ENCODE results near the gene SCNM1.
"Not testable (repeated sequence)": the region's sequence is repeated elsewhere in the genome, so short reads cannot be mapped to it uniquely, and the experiment has no call there.

Gene SCNM1

GRCh38 chr1:151147132-151147503 lies 18.8 kb upstream of the SCNM1 start:
- DNase-seq, result no peak

DNA sequence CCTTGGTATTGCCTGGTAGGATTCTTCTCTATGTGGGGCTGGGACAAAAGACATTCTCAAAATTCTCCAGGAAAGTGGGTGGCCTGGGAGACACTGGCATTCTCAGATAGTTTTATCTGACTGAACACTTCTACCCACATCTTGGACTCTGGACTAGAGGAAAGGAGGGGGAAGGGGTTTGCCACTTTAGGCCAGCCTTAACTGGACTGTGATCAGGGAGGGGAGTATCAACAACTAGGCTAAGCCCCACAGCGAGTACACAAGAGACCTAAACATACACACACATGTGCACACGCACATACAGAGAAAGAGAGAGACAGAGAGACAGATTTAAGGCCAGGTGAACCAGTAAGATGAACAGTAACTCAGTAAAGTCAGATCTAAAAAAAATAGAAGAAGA lies 18.3 kb upstream of the SCNM1 start:
- DNase-seq, result no peak

GRCh38 chr1:151156515-151156819 lies 9.5 kb upstream of the SCNM1 start, which contains the start of gene TNFAIP8L2:
TNFAIP8L2 (plus strand) TSS chr1:151156649; CDS start chr1:151158698, 2,049 bp downstream.
- DNase-seq, result no peak

DNA sequence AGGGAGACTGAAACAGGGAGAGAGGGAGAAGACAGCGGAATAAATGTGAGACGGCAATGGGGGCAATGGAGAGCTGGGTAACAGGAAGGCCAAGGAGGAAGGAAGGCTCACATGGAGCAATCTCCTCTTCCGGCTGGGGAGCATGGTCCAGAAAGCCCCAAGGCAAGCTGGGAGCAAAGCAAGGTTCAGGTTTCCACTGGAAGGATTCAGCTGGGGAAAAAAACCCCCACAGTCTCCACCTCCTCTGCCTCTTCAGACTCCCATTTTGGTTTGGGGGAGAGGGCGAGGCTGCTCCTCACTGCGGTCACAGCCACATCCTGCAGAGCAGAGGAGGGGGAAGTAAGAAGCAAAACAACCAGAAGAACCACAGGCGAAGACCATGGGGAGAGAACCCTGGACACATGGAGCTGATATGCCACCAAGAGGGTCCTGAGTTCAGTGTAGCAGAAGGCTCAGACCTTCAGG lies 8.8 kb upstream of the SCNM1 start:
- DNase-seq, result no peak

DNA sequence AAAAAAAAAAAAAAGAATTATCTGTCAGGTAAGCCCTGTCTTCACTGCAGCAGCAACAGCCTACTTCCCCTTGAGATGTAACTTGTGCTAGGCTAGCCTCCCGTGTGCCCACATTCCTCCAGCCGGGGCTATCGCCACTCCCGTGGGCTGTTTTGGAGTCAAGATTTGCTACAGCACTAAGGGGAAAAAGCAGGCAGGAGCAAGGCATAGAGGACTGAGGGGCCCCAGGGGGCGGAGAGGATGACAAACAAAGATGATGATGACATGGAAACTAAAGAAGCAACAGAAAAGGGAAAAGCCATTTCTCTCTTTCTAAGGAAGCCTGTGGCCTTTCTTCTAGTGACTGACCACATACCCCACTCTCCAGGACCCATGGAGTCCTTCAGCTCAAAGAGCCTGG lies 7.6 kb upstream of the SCNM1 start:
- no peak for DNase-seq

DNA sequence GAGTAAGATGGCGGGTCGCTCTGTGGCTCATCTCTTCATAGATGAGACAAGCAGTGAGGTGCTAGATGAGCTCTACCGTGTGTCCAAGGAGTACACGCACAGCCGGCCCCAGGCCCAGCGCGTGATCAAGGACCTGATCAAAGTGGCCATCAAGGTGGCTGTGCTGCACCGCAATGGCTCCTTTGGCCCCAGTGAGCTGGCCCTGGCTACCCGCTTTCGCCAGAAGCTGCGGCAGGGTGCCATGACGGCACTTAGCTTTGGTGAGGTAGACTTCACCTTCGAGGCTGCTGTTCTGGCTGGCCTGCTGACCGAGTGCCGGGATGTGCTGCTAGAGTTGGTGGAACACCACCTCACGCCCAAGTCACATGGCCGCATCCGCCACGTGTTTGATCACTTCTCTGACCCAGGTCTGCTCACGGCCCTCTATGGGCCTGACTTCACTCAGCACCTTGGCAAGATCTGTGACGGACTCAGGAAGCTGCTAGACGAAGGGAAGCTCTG lies 7.1 kb upstream of the SCNM1 start:
- no peak for DNase-seq

DNA sequence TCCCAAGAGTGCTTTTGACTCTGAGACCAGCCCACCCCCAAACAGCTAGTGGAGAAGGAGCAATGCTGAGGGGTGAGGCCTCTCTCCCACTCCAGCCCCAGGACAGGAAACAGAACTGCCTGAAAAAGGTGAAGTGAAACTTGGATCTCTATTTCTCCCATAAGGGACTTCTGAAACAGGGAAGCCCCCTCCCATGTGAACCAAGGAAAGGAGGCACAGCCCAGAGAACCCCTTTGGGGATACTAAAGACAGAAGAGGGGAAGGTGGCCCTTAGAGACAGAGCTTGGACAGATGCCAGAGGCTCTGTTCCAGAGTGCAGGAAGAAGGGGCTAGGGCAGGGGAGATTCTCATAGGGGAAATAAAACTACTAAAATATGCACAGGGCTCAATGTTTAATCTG lies 6.6 kb upstream of the SCNM1 start:
- DNase-seq, result no peak

- DNase-seq, result no peak
These were observed 1.1 kb upstream of the SCNM1 start for GRCh38 chr1:151164732-151165280.

DNA sequence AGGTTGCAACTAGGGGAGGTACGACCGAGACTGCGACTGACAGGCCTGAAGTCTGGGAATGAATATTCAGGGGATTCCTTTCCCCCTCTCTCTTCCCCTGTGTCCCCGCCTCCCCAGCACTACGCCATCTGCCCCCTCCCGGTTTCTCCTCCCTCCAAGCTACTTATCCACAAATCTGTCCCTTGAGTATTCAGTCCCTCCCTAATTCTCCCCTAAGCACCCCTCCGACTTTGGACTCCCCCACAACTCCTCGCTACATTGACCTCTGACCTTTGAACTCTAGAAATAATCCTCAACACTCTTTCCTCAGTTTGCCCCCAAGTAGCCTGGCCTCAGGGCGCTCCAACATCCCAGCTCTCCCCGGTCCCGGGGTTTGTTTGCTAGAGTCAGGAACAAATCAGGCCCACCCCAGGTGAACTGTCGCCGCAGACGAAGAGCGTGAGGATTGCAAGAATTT lies 635 bp upstream of the SCNM1 start:
- DNase-seq, result peak; percentile 63

- no peak for DNase-seq
These were observed 587 bp downstream of the SCNM1 start for GRCh38 chr1:151166505-151166956.

- no peak for DNase-seq
These were observed 1.2 kb downstream of the SCNM1 start for GRCh38 chr1:151167116-151167515.

DNA sequence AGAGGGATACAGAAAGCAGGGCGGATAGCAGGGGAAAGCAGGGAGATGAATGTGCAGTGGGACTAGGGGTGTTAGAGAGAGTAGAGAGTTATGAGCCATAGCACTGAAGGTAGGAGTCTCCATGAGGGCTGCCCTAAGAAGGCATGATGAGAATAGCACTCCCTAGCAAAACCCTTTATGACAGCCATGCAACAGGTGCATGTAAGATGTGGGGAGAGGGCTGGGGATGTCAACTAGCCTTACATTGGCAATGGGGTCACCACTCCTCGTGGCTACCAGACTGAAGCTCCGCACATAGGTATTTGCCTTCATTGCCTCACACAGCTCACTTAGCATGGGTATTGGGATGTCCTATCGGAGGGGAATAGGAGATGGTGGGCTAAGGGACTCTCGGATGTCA lies 5.2 kb downstream of the SCNM1 start:
- no peak for DNase-seq

GRCh38 chr1:151175041-151175741 lies 9.2 kb downstream of the SCNM1 start:
- peak; percentile 73 for DNase-seq

GRCh38 chr1:151175863-151176262 lies 9.9 kb downstream of the SCNM1 start, which contains the start of gene TMOD4:
TMOD4 (minus strand) TSS chr1:151175981; CDS start chr1:151174875, 1,106 bp downstream.
- DNase-seq, result no peak

GRCh38 chr1:151176514-151177045 lies 10.6 kb downstream of the SCNM1 start:
- no peak for DNase-seq

DNA sequence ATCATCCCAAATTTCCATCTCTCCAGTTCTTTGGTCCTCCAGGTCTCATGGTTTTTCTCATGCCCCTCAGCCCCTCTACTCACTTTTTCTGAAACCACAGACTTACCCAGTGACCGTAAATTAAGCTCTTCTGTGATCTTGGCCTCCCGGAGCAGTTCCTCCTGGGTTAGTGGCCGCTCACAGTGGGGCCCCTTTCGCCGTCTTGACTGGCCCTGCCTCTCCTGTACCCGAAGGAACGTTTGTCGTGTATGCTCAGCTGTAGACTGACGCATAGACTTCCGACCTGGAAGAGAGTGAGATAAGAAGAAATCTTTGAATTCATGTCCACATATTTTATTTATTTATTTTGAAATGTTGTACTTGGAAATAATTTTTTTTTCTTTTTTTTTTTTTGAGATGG lies 18.3 kb downstream of the SCNM1 start:
- no peak for DNase-seq

GRCh38 chr1:151187205-151187604 lies 21.3 kb downstream of the SCNM1 start:
- DNase-seq, result no peak

GRCh38 chr1:151188667-151189066 lies 22.7 kb downstream of the SCNM1 start:
- not testable (repeated sequence) for DNase-seq

GRCh38 chr1:151189637-151190445 lies 23.9 kb downstream of the SCNM1 start, which contains the start of gene VPS72:
VPS72 (minus strand) TSS chr1:151190197; CDS start chr1:151190121, 76 bp downstream.
- DNase-seq, result peak; percentile 90

DNA sequence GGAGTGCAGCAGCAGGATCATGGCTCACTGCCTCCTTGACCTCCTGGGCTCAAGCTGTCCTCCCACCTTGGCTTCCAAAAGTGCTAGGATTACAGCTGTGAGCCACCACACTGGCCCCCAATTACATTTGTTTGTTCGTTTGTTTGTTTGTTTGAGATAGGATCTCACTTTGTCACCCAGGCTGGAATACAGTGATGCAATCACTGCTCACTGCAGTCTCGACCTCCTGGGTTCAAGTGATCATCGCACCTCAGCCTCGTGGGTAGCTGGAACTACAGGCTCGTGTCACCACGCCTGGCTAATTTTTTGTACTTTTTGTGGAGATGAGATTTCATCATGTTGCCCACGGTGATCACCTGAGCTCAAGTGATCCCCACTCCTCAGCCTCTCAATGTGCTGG lies 26.1 kb downstream of the SCNM1 start:
- no peak for DNase-seq

DNA sequence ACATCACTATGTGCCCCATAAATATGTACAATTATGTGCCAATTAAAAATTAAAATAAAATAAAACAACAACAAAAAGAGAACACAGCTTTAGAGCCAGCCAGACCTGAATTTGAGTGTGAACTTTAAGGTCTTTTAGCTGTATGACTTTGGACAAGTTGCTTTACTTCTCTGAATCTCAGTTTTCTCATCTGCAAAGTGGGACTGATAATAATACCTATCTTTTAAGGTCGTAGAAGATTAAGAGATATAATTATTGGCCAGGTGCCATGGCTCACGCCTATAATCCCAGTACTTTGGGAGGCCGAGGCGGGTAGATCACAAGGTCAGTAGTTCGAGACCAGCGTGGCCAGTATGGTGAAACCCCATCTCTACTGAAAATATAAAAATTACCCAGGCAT lies 27.4 kb downstream of the SCNM1 start:
- no peak for DNase-seq

- DNase-seq, result no peak
These were observed 27.9 kb downstream of the SCNM1 start for GRCh38 chr1:151193856-151194255.

Data from left hindlimb (tissue), 1 donor.